K562 (cell line): Measurements from ENCODE around the gene CEP20. TPM values are rescaled to one million over a fixed set of nuclear protein-coding genes. Genes with fewer than 3 reads are reported as not detected.

Source experiments
- ELK1 ChIP-seq: sonication (generic); formaldehyde crosslinking; IDR thresholded peaks from 2 replicates; pipeline ENCODE4 v1.8.1; 2022; ENCODE audit warnings: missing genetic modification reagents
- EWSR1 ChIP-seq: fragments of 450-650 bp; IDR thresholded peaks from 2 replicates; pipeline ENCODE4 v1.6.1; 2018; ENCODE audit warnings: borderline replicate concordance, mild to moderate bottlenecking, low read depth, moderate library complexity; ENCODE audit not compliant: partially characterized antibody
- GABPA ChIP-seq: fragments of 200-800 bp; sonication (Bioruptor generic); conservative IDR thresholded peaks from 2 replicates; pipeline ENCODE4 v1.6.1; 2016; ENCODE audit warnings: low read depth, missing genetic modification characterization, missing compliant biosample characterization
- GABPB1 ChIP-seq: sonication (generic); formaldehyde crosslinking; IDR thresholded peaks from 2 replicates; pipeline ENCODE4 v1.8.0; 2022; ENCODE audit warnings: mild to moderate bottlenecking, missing genetic modification reagents
- GATA2 ChIP-seq: sonication (generic); formaldehyde crosslinking; IDR thresholded peaks from 2 replicates; pipeline ENCODE4 v1.4.0; 2020; ENCODE audit warnings: mild to moderate bottlenecking, missing genetic modification reagents
- GTF3C2 ChIP-seq: IDR thresholded peaks from 3 replicates; pipeline ENCODE4 v1.6.1; 2011; ENCODE audit warnings: borderline replicate concordance, mild to moderate bottlenecking, moderate library complexity; ENCODE audit not compliant: insufficient read length; ENCODE audit errors: extremely low read depth
- MAFK ChIP-seq: IDR thresholded peaks from 2 replicates; pipeline ENCODE4 v1.6.1; 2011; ENCODE audit warnings: low read length, improper control_type of control experiment
- MLLT1 ChIP-seq, 2 experiments: fragments of 450-650 bp; IDR thresholded peaks; 2 replicates each; pipeline ENCODE4 v1.6.1; 2016
- PKNOX1 ChIP-seq: fragments of 450-650 bp; IDR thresholded peaks from 2 replicates; pipeline ENCODE4 v1.6.1; 2016
- SMAD2 ChIP-seq: fragments of 150-350 bp; IDR thresholded peaks from 2 replicates; pipeline ENCODE4 v1.6.1; 2014; ENCODE audit warnings: low read depth, mild to moderate bottlenecking, low read length
- SRF ChIP-seq, 2 experiments: fragments of 250-450, 450-650 bp in 1 of 2; sonication (Bioruptor Pico) in 1 of 2; sonication (generic) in 1 of 2; formaldehyde crosslinking; IDR thresholded peaks; 2 replicates each; pipeline versions ENCODE4 v1.5.0 to v1.5.1; 2020 to 2022; ENCODE audit warnings: mild to moderate bottlenecking in 1 of 2, missing genetic modification reagents in 1 of 2
- TFE3 ChIP-seq: fragments of 450-650 bp; formaldehyde crosslinking; IDR thresholded peaks from 2 replicates; pipeline ENCODE4 v1.4.0; 2020; ENCODE audit warnings: mild to moderate bottlenecking, mixed read lengths
- ZNF217 ChIP-seq: sonication (generic); formaldehyde crosslinking; IDR thresholded peaks from 2 replicates; pipeline ENCODE4 v1.8.0; 2022; ENCODE audit warnings: mild to moderate bottlenecking, missing genetic modification reagents
- ZNF274 ChIP-seq: IDR thresholded peaks from 2 replicates; pipeline ENCODE4 v1.6.1; 2011; ENCODE audit warnings: low read depth, mild to moderate bottlenecking, low read length, moderate library complexity, borderline replicate concordance
- ZNF408 ChIP-seq: fragments of 250-450 bp; sonication (Bioruptor Pico); IDR thresholded peaks from 2 replicates; pipeline ENCODE4 v1.4.0; 2020; ENCODE audit warnings: low read depth, mild to moderate bottlenecking, moderate library complexity
- ZNF449 ChIP-seq: fragments of 250-450 bp; sonication (Bioruptor Pico); IDR thresholded peaks from 2 replicates; pipeline ENCODE4 v1.8.0; 2022; ENCODE audit warnings: moderate library complexity, mild to moderate bottlenecking, inconsistent platforms
- polyA plus RNA-seq, 8 experiments: library from polyadenylated mRNA; depleted of rRNA in 4 of 8; stranded (reverse) in 5 of 8; unstranded in 3 of 8; fragments of >200 nt; fragmentation: Nextera tagmentation in 2 of 8; fragmentation: Illumina TruSeq in 1 of 8; extraction: Ambion mirVana in 2 of 8; extraction: Trizol in 1 of 8; gene quantifications; 2 replicates each; pipeline versions ENCODE4 v1.2.1 to v1.2.3, GENCODE V29; 2011 to 2014; ENCODE audit warnings: inconsistent platforms in 1 of 8, missing spikeins in 1 of 8
- total RNA-seq, 7 experiments: library from RNA; depleted of rRNA in 6 of 7; stranded (reverse); fragments of >200 nt in 6 of 7; fragmentation: Illumina TruSeq in 2 of 7; extraction: Trizol in 2 of 7; gene quantifications; 2 replicates each; pipeline versions ENCODE4 v1.2.1 to v1.2.3, GENCODE V29; 2011 to 2021; ENCODE audit warnings: low replicate concordance in 1 of 7

The CEP20 gene
- total and polyA plus RNA-seq, 9 of the 15 experiments (the other 6 are each of a cell fraction or from before 2014, with no cell fraction given) = 41.3 to 150 (median 104) TPM

- TF ChIP-seq GATA2 = no peak
- TF ChIP-seq GABPA (tag) = peak; percentile 81
- TF ChIP-seq GABPB1 (CRISPR knock-in tag) = peak; percentile 62
- TF ChIP-seq ZNF274 = no peak
- no peak for TF ChIP-seq EWSR1
- TF ChIP-seq ELK1 (CRISPR knock-in tag) = no peak
- TF ChIP-seq MAFK = no peak
- no peak for TF ChIP-seq GTF3C2
- TF ChIP-seq SMAD2 = no peak
- no peak for TF ChIP-seq ZNF408 (CRISPR knock-in tag)
- no peak for TF ChIP-seq ZNF449 (CRISPR knock-in tag)
- peak; percentile 58 to 74; a peak in 3 of 4 replicates for TF ChIP-seq MLLT1 (IDR thresholded peaks at IDR 0.05)
- TF ChIP-seq ZNF217 = no peak
- TF ChIP-seq TFE3 = no peak
- TF ChIP-seq SRF (CRISPR knock-in tag; IDR thresholded peaks at IDR 0.05) = 0 out of 4 replicates have a peak, but pooled peaks of 1 of the 2 experiments have one; percentile 34
- peak; percentile 85 for TF ChIP-seq PKNOX1
These were observed at the start of gene CEP20 (continued) for GRCh38 chr16:15888072-15888976.
